A549 (cell line): ENCODE results near the gene ALCAM. TPM values are rescaled to one million over a fixed set of nuclear protein-coding genes. Genes with fewer than 3 reads are reported as not detected.

Experiments used
- ATAC-seq, 2 experiments: fragments of 200-7000 bp in 1 of 2; fragments of >200 bp in 1 of 2; cut with Nextera tagmentation in 1 of 2; cut with Tn5 transposase in 1 of 2; 3 replicates each; pipeline versions ENCODE4 v1.8.0 to v1.9.1; 2018 to 2020; ENCODE audit warnings: mild to moderate bottlenecking in 1 of 2, moderate library complexity in 1 of 2
- CTCF ChIA-PET: fragments of 300-600 bp; sonication (Branson Sonifier 250); formaldehyde crosslinking; extraction: SDS; loops from one replicate; lab custom pipeline; 2021; ENCODE audit warnings: antibody characterized with exemption, inconsistent platforms; lab: Yijun Ruan, JAX
- POLR2A ChIA-PET: fragments of 350-600 bp; formaldehyde crosslinking; extraction: SDS; loops from one replicate; lab custom pipeline; 2021; ENCODE audit warnings: antibody characterized with exemption, inconsistent platforms; lab: Yijun Ruan, JAX
- DNase-seq, 2 experiments: peaks; one replicate each; pipeline versions ENCODE4 v3.0.0 to v3.0.0-alpha.2; 2011 to 2016; ENCODE audit warnings: low read depth in 1 of 2, low spot score in 1 of 2
- FAIRE-seq: peaks from 2 replicates; lab custom pipeline; 2011; peaks lifted over from hg19 to GRCh38; lab: Jason Lieb, UNC
- H3K27ac ChIP-seq, 2 experiments: fragments of >200 bp; sonication (Bioruptor Twin); formaldehyde crosslinking; 3 replicates each; pipeline ENCODE4 v1.5.1; 2016 to 2017
- H3K4me1 ChIP-seq: fragments of >200 bp; sonication (Bioruptor Twin); formaldehyde crosslinking; 3 replicates; pipeline ENCODE4 v1.6.1; 2016
- H3K4me2 ChIP-seq: fragments of >200 bp; sonication (Bioruptor Twin); formaldehyde crosslinking; 3 replicates; pipeline ENCODE4 v1.6.1; 2016
- H3K4me3 ChIP-seq: fragments of >200 bp; sonication (Bioruptor Twin); formaldehyde crosslinking; 3 replicates; pipeline ENCODE4 v1.5.1; 2016
- H3K9me3 ChIP-seq: fragments of >200 bp; sonication (Bioruptor Twin); formaldehyde crosslinking; 3 replicates; pipeline ENCODE4 v1.6.1; 2016
- CBX2 ChIP-seq: fragments of 200-600 bp; sonication (generic); IDR thresholded peaks from 2 replicates; pipeline ENCODE4 v1.6.1; 2016; ENCODE audit warnings: low read depth, mild to moderate bottlenecking, borderline replicate concordance
- CBX8 ChIP-seq: fragments of 200-600 bp; sonication (generic); IDR thresholded peaks from 2 replicates; pipeline ENCODE4 v1.6.1; 2016
- CHD4 ChIP-seq: fragments of 200-600 bp; sonication (generic); IDR thresholded peaks from 2 replicates; pipeline ENCODE4 v1.6.1; 2016; ENCODE audit warnings: antibody characterized with exemption, mild to moderate bottlenecking, borderline replicate concordance
- ELK1 ChIP-seq: fragments of 150-350 bp; IDR thresholded peaks from 2 replicates; pipeline ENCODE4 v1.6.1; 2014; ENCODE audit warnings: low read depth, mild to moderate bottlenecking, low read length
- EP300 ChIP-seq, 2 experiments: fragments of >200 bp; sonication (Bioruptor Twin); formaldehyde crosslinking; IDR thresholded peaks; 2 replicates in 1 of 2; 3 replicates in 1 of 2; pipeline ENCODE4 v1.6.1; 2016 to 2017
- HEYL ChIP-seq: fragments of 250-450 bp; sonication (Bioruptor Pico); IDR thresholded peaks from 2 replicates; pipeline ENCODE4 v1.8.0; 2021; ENCODE audit warnings: mild to moderate bottlenecking, moderate library complexity
- HOXB13 ChIP-seq: fragments of 250-450 bp; sonication (Bioruptor Pico); IDR thresholded peaks from 2 replicates; pipeline ENCODE4 v1.5.0; 2020; ENCODE audit warnings: low read depth, mild to moderate bottlenecking, moderate library complexity
- MAX ChIP-seq: IDR thresholded peaks from 2 replicates; pipeline ENCODE4 v1.6.1; 2012
- RAD21 ChIP-seq, 2 experiments: fragments of >200 bp in 1 of 2; sonication (Bioruptor Twin) in 1 of 2; formaldehyde crosslinking in 1 of 2; IDR thresholded peaks in 1 of 2; conservative IDR thresholded peaks in 1 of 2; 2 replicates in 1 of 2; 3 replicates in 1 of 2; pipeline ENCODE4 v1.6.1; 2012 to 2018; ENCODE audit warnings: inconsistent platforms in 1 of 2
- RNF2 ChIP-seq: fragments of 200-600 bp; sonication (generic); IDR thresholded peaks from 2 replicates; pipeline ENCODE4 v1.6.1; 2016; ENCODE audit warnings: low read depth, mild to moderate bottlenecking, antibody characterized with exemption, moderate library complexity, borderline replicate concordance
- SREBF2 ChIP-seq: fragments of 450-650 bp; IDR thresholded peaks from 2 replicates; pipeline ENCODE4 v1.6.1; 2014; ENCODE audit warnings: mild to moderate bottlenecking, moderate library complexity
- ZFP36 ChIP-seq: fragments of 450-650 bp; IDR thresholded peaks from 2 replicates; pipeline ENCODE4 v1.6.1; 2014; ENCODE audit warnings: borderline replicate concordance; ENCODE audit not compliant: partially characterized antibody
- ZSCAN20 ChIP-seq: fragments of 250-450 bp; sonication (Bioruptor Pico); IDR thresholded peaks from 2 replicates; pipeline ENCODE4 v1.8.0; 2022; ENCODE audit warnings: mild to moderate bottlenecking, moderate library complexity
- WGBS: methylation state at CpG from one replicate; pipeline ENCODE4 v1.1.6; 2017; ENCODE audit errors: missing lambda C conversion rate; 5-methylcytosine and 5-hydroxymethylcytosine counted together
- polyA plus RNA-seq, 4 experiments: library from polyadenylated mRNA; depleted of rRNA in 3 of 4; stranded (reverse); fragments of >200 nt; fragmentation: RNase III in 1 of 4; extraction: RNeasy Plus Mini Kit Qiagen cat#74134 plus additional on column Dnase treatment in 1 of 4; gene quantifications; 2 replicates in 3 of 4; 3 replicates in 1 of 4; pipeline ENCODE4 v1.2.3, GENCODE V29; 2011 to 2017
- TF ChIP-seq, protein P1 (sequence below): IDR thresholded peaks from 2 replicates; pipeline ENCODE4 v1.6.1; 2012
- TF ChIP-seq, protein P2 (sequence below): IDR thresholded peaks from 2 replicates; pipeline ENCODE4 v1.6.1; 2012; ENCODE audit warnings: low read depth, borderline replicate concordance
- TF ChIP-seq, protein P3 (sequence below): fragments of >200 bp; sonication (Bioruptor Twin); formaldehyde crosslinking; IDR thresholded peaks from 2 replicates; pipeline ENCODE4 v1.6.1; 2016
- TF ChIP-seq, protein P4 (sequence below): fragments of 250-450 bp; sonication (Bioruptor Pico); IDR thresholded peaks from 2 replicates; pipeline ENCODE4 v1.5.0; 2021; ENCODE audit warnings: mild to moderate bottlenecking, moderate library complexity, borderline replicate concordance

Gene ALCAM
- polyA plus RNA-seq, 2 of the 4 experiments (the other 2 are of a cell fraction), result 57.1 to 145 TPM

GRCh38 chr3:105343991-105344390, 22.7 kb upstream of the ALCAM start:
- H3K9me3 ChIP-seq, result no peaks in the 10 kb centered on the region
- no peak overlapping the region for H3K4me3 ChIP-seq
- POLR2A ChIA-PET, result no interaction called here
- H3K27ac ChIP-seq, result no peak overlapping the region
- WGBS, result 66% methylated on average over 5 of the region's 5 CpGs
- no peak overlapping the region for H3K4me2 ChIP-seq
- DNase-seq (no peak), ATAC-seq (no peak), FAIRE-seq (no peak)
- TF ChIP-seq, protein P1, sequence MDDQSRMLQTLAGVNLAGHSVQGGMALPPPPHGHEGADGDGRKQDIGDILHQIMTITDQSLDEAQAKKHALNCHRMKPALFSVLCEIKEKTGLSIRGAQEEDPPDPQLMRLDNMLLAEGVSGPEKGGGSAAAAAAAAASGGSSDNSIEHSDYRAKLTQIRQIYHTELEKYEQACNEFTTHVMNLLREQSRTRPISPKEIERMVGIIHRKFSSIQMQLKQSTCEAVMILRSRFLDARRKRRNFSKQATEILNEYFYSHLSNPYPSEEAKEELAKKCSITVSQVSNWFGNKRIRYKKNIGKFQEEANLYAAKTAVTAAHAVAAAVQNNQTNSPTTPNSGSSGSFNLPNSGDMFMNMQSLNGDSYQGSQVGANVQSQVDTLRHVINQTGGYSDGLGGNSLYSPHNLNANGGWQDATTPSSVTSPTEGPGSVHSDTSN, result no peak
- TF ChIP-seq, protein P2, sequence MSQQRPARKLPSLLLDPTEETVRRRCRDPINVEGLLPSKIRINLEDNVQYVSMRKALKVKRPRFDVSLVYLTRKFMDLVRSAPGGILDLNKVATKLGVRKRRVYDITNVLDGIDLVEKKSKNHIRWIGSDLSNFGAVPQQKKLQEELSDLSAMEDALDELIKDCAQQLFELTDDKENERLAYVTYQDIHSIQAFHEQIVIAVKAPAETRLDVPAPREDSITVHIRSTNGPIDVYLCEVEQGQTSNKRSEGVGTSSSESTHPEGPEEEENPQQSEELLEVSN, result no peak
- no peak for TF ChIP-seq RNF2
- TF ChIP-seq, protein P3, sequence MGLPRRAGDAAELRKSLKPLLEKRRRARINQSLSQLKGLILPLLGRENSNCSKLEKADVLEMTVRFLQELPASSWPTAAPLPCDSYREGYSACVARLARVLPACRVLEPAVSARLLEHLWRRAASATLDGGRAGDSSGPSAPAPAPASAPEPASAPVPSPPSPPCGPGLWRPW, result no peak
- TF ChIP-seq CBX8, result no peak
- no peaks in the 10 kb centered on the region for H3K4me1 ChIP-seq
- CTCF ChIA-PET, result interaction anchor here (0.8 kb wide), 1 partner anchor 25 kb away, joined by 3 read pairs; no protein-coding TSS in a partner anchor

DNA sequence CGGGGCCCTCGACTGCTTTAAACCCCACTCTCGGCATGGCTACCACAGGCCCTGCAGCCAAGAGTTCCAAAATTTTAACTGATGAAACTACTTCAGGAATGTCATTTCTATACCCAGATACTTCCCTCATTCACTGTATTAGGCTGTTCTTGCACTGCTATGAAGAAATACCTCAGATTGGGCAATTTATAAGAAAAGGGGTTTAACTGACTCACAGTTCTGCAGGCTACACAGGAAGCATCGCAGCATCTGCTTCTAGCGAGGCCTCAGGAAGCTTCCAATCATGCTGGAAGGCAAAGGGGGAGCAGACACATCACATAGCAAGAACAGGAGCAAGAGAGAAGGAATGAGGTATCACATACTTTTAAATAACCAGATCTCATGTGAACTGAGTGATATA, 21.6 kb upstream of the ALCAM start:
- 66% methylated on average over 5 of the region's 5 CpGs for WGBS
- no peak overlapping the region for H3K4me3 ChIP-seq
- H3K27ac ChIP-seq, result no peak overlapping the region
- no peaks in the 10 kb centered on the region for H3K4me1 ChIP-seq
- no peaks in the 10 kb centered on the region for H3K9me3 ChIP-seq
- FAIRE-seq (no peak), ATAC-seq (no peak), DNase-seq (no peak)
- ChIA-PET POLR2A (no interaction called here), CTCF (no interaction called here)
- TF ChIP-seq, protein P1, result no peak
- TF ChIP-seq, protein P2, result no peak
- TF ChIP-seq EP300 (IDR thresholded peaks at IDR 0.05) (no peak), CBX2 (no peak), RAD21 (conservative IDR thresholded peaks at IDR 0.05 in 1 of 2, IDR thresholded peaks at IDR 0.05 in 1 of 2) (no peak), HEYL (CRISPR knock-in tag) (no peak), ZFP36 (no peak), HOXB13 (CRISPR knock-in tag) (no peak), ZSCAN20 (no peak)
- TF ChIP-seq, protein P4, sequence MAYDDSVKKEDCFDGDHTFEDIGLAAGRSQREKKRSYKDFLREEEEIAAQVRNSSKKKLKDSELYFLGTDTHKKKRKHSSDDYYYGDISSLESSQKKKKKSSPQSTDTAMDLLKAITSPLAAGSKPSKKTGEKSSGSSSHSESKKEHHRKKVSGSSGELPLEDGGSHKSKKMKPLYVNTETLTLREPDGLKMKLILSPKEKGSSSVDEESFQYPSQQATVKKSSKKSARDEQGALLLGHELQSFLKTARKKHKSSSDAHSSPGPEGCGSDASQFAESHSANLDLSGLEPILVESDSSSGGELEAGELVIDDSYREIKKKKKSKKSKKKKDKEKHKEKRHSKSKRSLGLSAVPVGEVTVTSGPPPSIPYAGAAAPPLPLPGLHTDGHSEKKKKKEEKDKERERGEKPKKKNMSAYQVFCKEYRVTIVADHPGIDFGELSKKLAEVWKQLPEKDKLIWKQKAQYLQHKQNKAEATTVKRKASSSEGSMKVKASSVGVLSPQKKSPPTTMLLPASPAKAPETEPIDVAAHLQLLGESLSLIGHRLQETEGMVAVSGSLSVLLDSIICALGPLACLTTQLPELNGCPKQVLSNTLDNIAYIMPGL (CRISPR knock-in tag), result no peak
- TF ChIP-seq, protein P3, result no peak
- H3K4me2 ChIP-seq, result no peak overlapping the region

DNA sequence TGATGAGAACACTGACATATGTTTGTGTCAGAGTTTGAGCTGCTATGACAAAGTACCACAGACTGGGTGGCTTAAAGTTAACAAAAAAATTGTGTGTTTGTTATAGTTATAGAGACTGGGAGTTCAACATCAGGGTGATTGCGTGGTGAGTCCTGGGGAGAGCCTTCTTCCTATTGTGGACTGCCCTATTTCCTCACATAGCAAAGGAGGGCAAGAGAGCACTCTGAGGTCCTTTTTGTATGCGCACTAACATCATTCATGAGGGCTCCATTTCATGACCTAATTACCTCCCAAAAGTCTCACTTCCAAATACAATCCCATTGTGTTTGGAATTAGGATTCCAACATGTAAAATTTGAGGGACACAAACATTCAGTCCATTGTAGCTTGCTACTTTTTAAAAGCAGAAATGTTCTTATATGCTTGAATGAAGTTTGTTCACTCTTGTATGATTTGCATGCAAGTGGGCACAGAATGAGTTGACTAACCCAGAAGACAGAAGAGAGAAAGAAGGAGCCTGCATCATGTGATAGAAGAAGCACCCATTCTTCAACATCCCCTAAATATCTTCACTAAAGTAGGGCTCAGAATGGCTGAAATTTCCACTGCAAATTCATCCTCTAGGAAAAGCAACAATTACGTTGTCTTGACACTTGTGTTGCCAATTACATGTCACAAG, 18.9 kb upstream of the ALCAM start:
- no peak for ATAC-seq
- POLR2A ChIA-PET, result no interaction called here
- FAIRE-seq, result no peak
- Histone ChIP-seq H3K4me1 (no peaks in the 10 kb centered on the region), H3K27ac (no peak overlapping the region), H3K4me3 (no peak overlapping the region), H3K9me3 (no peaks in the 10 kb centered on the region), H3K4me2 (no peak overlapping the region)
- 82% methylated on average over 3 of the region's 3 CpGs for WGBS
- CTCF ChIA-PET, result no interaction called here
- no peak for DNase-seq
- TF ChIP-seq CHD4 (no peak), MAX (no peak), SREBF2 (no peak), CBX8 (no peak), ELK1 (no peak)
